Keratinocyte (primary cell): ENCODE measurements around the gene DCLK1. TPM values are rescaled to one million over a fixed set of nuclear protein-coding genes. Genes with fewer than 3 reads are reported as not detected.

Experiments
- DNase-seq: peaks from one replicate; pipeline ENCODE4 v3.0.0-alpha.2; 2011; ENCODE audit warnings: low read depth, missing footprints, low spot score
- FAIRE-seq: peaks from 2 replicates; lab custom pipeline; 2011; peaks lifted over from hg19 to GRCh38; lab: Jason Lieb, UNC
- H2AFZ ChIP-seq: 2 replicates; pipeline ENCODE4 v1.6.0; 2012; ENCODE audit warnings: low read length, control low read depth, inconsistent platforms; ENCODE audit not compliant: control insufficient read depth
- H3K27ac ChIP-seq: 2 replicates; pipeline ENCODE4 v1.5.1; 2011; ENCODE audit warnings: low read length; ENCODE audit not compliant: control insufficient read depth, insufficient read depth
- H3K27me3 ChIP-seq: 3 replicates; pipeline ENCODE4 v1.6.0; 2011; ENCODE audit warnings: low read length; ENCODE audit not compliant: control insufficient read depth, insufficient read depth; ENCODE audit errors: extremely low read depth
- H3K36me3 ChIP-seq, 2 experiments: 2 replicates in 1 of 2; 3 replicates in 1 of 2; pipeline ENCODE4 v1.5.1; 2011; ENCODE audit warnings: low read length in 2 of 2, mild to moderate bottlenecking in 1 of 2; ENCODE audit not compliant: control insufficient read depth in 2 of 2, insufficient read depth in 2 of 2; ENCODE audit errors: extremely low read depth in 1 of 2
- H3K4me1 ChIP-seq: 3 replicates; pipeline ENCODE4 v1.5.1; 2011; ENCODE audit warnings: low read length; ENCODE audit not compliant: control insufficient read depth, insufficient read depth; ENCODE audit errors: extremely low read depth
- H3K4me2 ChIP-seq: 3 replicates; pipeline ENCODE4 v1.6.0; 2011; ENCODE audit warnings: low read depth, low read length; ENCODE audit not compliant: control insufficient read depth, insufficient read depth; ENCODE audit errors: extremely low read depth
- H3K4me3 ChIP-seq, 3 experiments: fragments of 200-600 bp in 1 of 3; sonication (generic) in 1 of 3; 2 replicates in 2 of 3; 3 replicates in 1 of 3; pipeline ENCODE4 v1.5.1; 2011 to 2016; ENCODE audit warnings: low read length in 3 of 3, mild to moderate bottlenecking in 3 of 3, control low read depth in 2 of 3, inconsistent platforms in 1 of 3, low read depth in 1 of 3, mixed read lengths in 1 of 3, mixed run types in 1 of 3, moderate library complexity in 1 of 3; ENCODE audit not compliant: control insufficient read depth in 2 of 3, insufficient read depth in 2 of 3; ENCODE audit errors: extremely low read depth in 1 of 3
- H3K79me2 ChIP-seq: 2 replicates; pipeline ENCODE4 v1.6.0; 2012; ENCODE audit warnings: low read length; ENCODE audit not compliant: control insufficient read depth, insufficient read depth
- H3K9ac ChIP-seq: 3 replicates; pipeline ENCODE4 v1.6.0; 2011; ENCODE audit warnings: low read length; ENCODE audit not compliant: control insufficient read depth, insufficient read depth; ENCODE audit errors: extremely low read depth
- H3K9me1 ChIP-seq: 3 replicates; pipeline ENCODE4 v1.6.0; 2011; ENCODE audit warnings: low read length; ENCODE audit not compliant: control insufficient read depth, insufficient read depth; ENCODE audit errors: extremely low read depth
- H3K9me3 ChIP-seq: 2 replicates; pipeline ENCODE4 v1.5.1; 2012; ENCODE audit warnings: low read depth, low read length; ENCODE audit not compliant: control insufficient read depth
- H4K20me1 ChIP-seq: 3 replicates; pipeline ENCODE4 v1.6.0; 2011; ENCODE audit warnings: low read length; ENCODE audit not compliant: control insufficient read depth, insufficient read depth; ENCODE audit errors: extremely low read depth
- EZH2 ChIP-seq: IDR thresholded peaks from one replicate; pipeline ENCODE4 v1.6.1; 2012; ENCODE audit warnings: inconsistent platforms, mild to moderate bottlenecking, low read length, moderate library complexity
- dilution Hi-C: fragments of 300-500 bp; cut with MboI; formaldehyde crosslinking; loops from one replicate; pipeline ENCODE4 v1.7.0; 2020; ENCODE audit warnings: low sequenced_read_pairs; ENCODE audit not compliant: extremely low pct_ligation_motif_present
- polyA plus RNA-seq, 5 experiments: library from polyadenylated mRNA; depleted of rRNA in 3 of 5; stranded (reverse) in 3 of 5; stranded (forward) in 1 of 5; unstranded in 1 of 5; fragments of >200 nt; gene quantifications; 1 replicate in 1 of 5; 2 replicates in 3 of 5; 3 replicates in 1 of 5; pipeline versions ENCODE4 v1.2.1 to v1.2.3, GENCODE V29; 2011 to 2012; ENCODE audit warnings: missing spikeins in 2 of 5, low read depth in 1 of 5, low replicate concordance in 1 of 5
- TF ChIP-seq, protein P1 (sequence below), 3 experiments: IDR thresholded peaks in 1 of 3; conservative IDR thresholded peaks in 1 of 3; optimal IDR thresholded peaks in 1 of 3; 2 replicates in 2 of 3; 3 replicates in 1 of 3; pipeline versions ENCODE3 to v1.5.1; 2011; ENCODE audit warnings: low read length in 3 of 3, mild to moderate bottlenecking in 3 of 3, moderate library complexity in 2 of 3, control low read depth in 1 of 3, inconsistent platforms in 1 of 3; ENCODE audit not compliant: insufficient read depth in 2 of 3; ENCODE audit errors: extremely low read depth in 1 of 3

DCLK1 gene
- polyA plus RNA-seq, 1 donor (not counting 4 experiments of a cell fraction or from before 2014, with no cell fraction given): 0.04 TPM

DNA sequence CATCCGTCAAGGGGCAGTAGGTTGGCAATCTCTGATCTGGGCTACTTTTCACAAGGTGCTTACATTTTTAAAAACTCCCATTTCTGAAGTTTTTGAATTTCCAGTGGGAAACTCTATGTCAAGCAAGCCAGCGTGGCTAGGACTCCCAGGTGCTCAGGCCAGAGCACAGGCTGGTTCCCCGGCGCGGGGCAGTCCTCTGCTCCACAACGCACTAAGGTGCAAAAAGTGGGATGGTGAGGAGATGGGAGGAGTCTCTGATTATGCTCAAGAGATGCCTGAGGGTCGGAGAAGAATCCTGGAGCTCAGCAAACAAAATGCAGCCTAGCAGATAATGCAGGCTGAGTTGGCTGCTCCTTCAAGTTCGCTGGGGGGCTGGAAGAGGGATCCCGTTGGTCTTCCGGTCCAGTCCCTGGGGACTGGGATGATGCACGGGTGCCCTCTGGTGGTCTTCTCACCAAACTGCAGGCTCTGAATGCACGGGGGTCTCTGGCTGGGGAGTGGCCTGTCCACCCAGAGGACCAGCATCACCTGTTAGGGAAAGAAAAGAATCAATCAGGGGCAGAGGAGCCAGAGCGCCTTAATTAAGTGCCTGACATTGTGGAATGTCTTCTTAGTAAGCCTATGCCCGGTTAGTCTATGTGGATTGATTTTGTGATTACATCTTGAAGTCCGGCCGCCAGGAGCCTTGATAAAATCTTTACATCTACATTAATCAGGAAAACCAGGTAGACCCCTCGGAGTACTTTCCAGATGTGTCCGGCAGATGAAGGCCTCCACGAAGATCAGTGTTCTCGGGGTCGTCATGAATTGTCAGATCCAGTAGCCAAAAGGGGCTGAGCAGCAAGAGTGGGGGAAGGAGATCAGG lies 410.3 kb downstream of the DCLK1 start:
- FAIRE-seq: no peak
- no peak for TF ChIP-seq EZH2
- TF ChIP-seq, protein P1, sequence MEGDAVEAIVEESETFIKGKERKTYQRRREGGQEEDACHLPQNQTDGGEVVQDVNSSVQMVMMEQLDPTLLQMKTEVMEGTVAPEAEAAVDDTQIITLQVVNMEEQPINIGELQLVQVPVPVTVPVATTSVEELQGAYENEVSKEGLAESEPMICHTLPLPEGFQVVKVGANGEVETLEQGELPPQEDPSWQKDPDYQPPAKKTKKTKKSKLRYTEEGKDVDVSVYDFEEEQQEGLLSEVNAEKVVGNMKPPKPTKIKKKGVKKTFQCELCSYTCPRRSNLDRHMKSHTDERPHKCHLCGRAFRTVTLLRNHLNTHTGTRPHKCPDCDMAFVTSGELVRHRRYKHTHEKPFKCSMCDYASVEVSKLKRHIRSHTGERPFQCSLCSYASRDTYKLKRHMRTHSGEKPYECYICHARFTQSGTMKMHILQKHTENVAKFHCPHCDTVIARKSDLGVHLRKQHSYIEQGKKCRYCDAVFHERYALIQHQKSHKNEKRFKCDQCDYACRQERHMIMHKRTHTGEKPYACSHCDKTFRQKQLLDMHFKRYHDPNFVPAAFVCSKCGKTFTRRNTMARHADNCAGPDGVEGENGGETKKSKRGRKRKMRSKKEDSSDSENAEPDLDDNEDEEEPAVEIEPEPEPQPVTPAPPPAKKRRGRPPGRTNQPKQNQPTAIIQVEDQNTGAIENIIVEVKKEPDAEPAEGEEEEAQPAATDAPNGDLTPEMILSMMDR (optimal IDR thresholded peaks at IDR 0.05 in 1 of 3, IDR thresholded peaks at IDR 0.05 in 1 of 3, conservative IDR thresholded peaks at IDR 0.05 in 1 of 3; ENCODE audit: extremely low read depth in 1 of 3, insufficient read depth in 2 of 3, low read length in 3 of 3): peak; percentile 68 to 88 (median 72)

DNA sequence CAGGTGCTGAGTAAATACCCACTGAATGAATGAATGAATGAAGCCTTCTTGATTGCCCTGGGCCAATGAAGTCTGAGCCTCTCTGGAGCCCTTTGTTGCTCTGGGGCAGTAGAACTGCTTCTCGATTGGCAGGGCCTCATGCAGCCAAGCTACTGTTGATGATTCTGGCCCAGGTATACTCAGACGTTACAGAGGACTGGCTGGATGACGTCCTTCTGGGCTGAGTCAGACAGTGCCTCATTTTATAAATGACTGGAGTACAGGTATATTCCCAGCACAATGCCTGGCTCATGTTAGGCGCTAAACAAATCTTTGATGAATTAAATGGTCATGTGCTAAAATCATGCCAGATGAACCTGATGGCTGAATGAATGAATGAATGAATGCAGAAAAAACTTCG lies 410.9 kb downstream of the DCLK1 start:
- FAIRE-seq (no peak), DNase-seq (no peak)
- H3K27ac ChIP-seq: no peak overlapping the region
- no peak overlapping the region for H2AFZ ChIP-seq
- dilution Hi-C loops: no loop called here
- H3K27me3 ChIP-seq: no peaks in the 10 kb centered on the region
- no peak overlapping the region for H3K4me2 ChIP-seq
- no peaks in the 10 kb centered on the region for H3K36me3 ChIP-seq
- H3K9ac ChIP-seq: no peak overlapping the region
- H3K9me3 ChIP-seq: no peaks in the 10 kb centered on the region
- H3K4me1 ChIP-seq: no peaks in the 10 kb centered on the region
- H3K4me3 ChIP-seq: no peak overlapping the region
- H3K9me1 ChIP-seq: no peaks in the 10 kb centered on the region
- no peaks in the 10 kb centered on the region for H3K79me2 ChIP-seq
- no peaks in the 10 kb centered on the region for H4K20me1 ChIP-seq
- no peak for TF ChIP-seq EZH2
- TF ChIP-seq, protein P1 (optimal IDR thresholded peaks at IDR 0.05 in 1 of 3, IDR thresholded peaks at IDR 0.05 in 1 of 3, conservative IDR thresholded peaks at IDR 0.05 in 1 of 3; ENCODE audit: extremely low read depth in 1 of 3, insufficient read depth in 2 of 3, low read length in 3 of 3): no peak

More for the DNA sequence above, 410.3 kb downstream of the DCLK1 start:
- no peaks in the 10 kb centered on the region for H3K9me1 ChIP-seq
- H3K9me3 ChIP-seq: no peaks in the 10 kb centered on the region
- H2AFZ ChIP-seq: no peak overlapping the region
- no peaks in the 10 kb centered on the region for H3K27me3 ChIP-seq
- no peak for DNase-seq
- H3K4me3 ChIP-seq: no peak overlapping the region
- H3K79me2 ChIP-seq: no peaks in the 10 kb centered on the region
- H4K20me1 ChIP-seq: no peaks in the 10 kb centered on the region
- H3K36me3 ChIP-seq: no peaks in the 10 kb centered on the region
- no peak overlapping the region for H3K4me2 ChIP-seq
- no peak overlapping the region for H3K27ac ChIP-seq
- no peaks in the 10 kb centered on the region for H3K4me1 ChIP-seq
- dilution Hi-C loops: no loop called here
- H3K9ac ChIP-seq: no peak overlapping the region

Other genes starting within 250 kb of the DCLK1 start
- not detected in 3 replicates for gene SOHLH2, start 83.2 kb upstream of the DCLK1 start, polyA plus RNA-seq
- gene CCDC169, start 166.4 kb upstream of the DCLK1 start, polyA plus RNA-seq: 0.17 to 0.46 TPM (median 0.37 TPM) in 3 replicates
- 27.6 to 40.2 TPM (median 35.5 TPM) in 3 replicates for gene SPART, start 215.0 kb upstream of the DCLK1 start, polyA plus RNA-seq